ENCODE measurements around the gene NFIA. TPM values are rescaled to one million over a fixed set of nuclear protein-coding genes. Genes with fewer than 3 reads are reported as not detected.
A peak's percentile ranks its signal among the peaks of the same experiment; 100 is the strongest.

Gene NFIA
- polyA plus RNA-seq, 3 donors = 1.4 to 5.3 (median 2.4) TPM

GRCh38 chr1:61254634-61255357 is 172.4 kb downstream of the NFIA start:
- H3K79me2 ChIP-seq (ENCODE audit: insufficient read depth, low read length) = no peaks in the 10 kb centered on the region
- peaks cover 30 to 33% of the 10 kb centered on the region in 2 donors for H3K4me1 ChIP-seq (ENCODE audit: control insufficient read depth in 1 of 2, insufficient read depth in 2 of 2, low read length in 2 of 2)
- H3K27ac ChIP-seq (ENCODE audit: low read depth in 1 of 2, low read length in 2 of 2) = peak overlapping the region in 1 of 2 donors; percentile 77
- DNase-seq = peak in 2 of 3 donors; percentile 23 to 24
- H3K4me3 Mint-ChIP-seq = peak overlapping the region; percentile 76 to 86
- peak overlapping the region; percentile 89 for H3K4me2 ChIP-seq (replicated peaks; ENCODE audit: extremely low read depth, low read length, poor library complexity, severe bottlenecking)
- H3K4me1 Mint-ChIP-seq = peaks cover 34% of the 10 kb centered on the region
- H3K27ac Mint-ChIP-seq = peak overlapping the region; percentile 72 to 93 (median 88)
- H3K9ac ChIP-seq (ENCODE audit: insufficient read depth, low read length, poor library complexity, severe bottlenecking) = peak overlapping the region; percentile 49
- H4K20me1 ChIP-seq (ENCODE audit: insufficient read depth, low read length) = no peaks in the 10 kb centered on the region
- H3K36me3 Mint-ChIP-seq = no peaks in the 10 kb centered on the region
- H3K4me3 ChIP-seq (replicated peaks in 1 of 3; ENCODE audit: low read depth in 2 of 3, low read length in 3 of 3) = peak overlapping the region; percentile 27 to 92 (median 78)
- 0% methylated on average over 3 of the region's 6 CpGs for WGBS (ENCODE audit: insufficient coverage)
- TF ChIP-seq, protein P1, sequence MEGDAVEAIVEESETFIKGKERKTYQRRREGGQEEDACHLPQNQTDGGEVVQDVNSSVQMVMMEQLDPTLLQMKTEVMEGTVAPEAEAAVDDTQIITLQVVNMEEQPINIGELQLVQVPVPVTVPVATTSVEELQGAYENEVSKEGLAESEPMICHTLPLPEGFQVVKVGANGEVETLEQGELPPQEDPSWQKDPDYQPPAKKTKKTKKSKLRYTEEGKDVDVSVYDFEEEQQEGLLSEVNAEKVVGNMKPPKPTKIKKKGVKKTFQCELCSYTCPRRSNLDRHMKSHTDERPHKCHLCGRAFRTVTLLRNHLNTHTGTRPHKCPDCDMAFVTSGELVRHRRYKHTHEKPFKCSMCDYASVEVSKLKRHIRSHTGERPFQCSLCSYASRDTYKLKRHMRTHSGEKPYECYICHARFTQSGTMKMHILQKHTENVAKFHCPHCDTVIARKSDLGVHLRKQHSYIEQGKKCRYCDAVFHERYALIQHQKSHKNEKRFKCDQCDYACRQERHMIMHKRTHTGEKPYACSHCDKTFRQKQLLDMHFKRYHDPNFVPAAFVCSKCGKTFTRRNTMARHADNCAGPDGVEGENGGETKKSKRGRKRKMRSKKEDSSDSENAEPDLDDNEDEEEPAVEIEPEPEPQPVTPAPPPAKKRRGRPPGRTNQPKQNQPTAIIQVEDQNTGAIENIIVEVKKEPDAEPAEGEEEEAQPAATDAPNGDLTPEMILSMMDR (IDR thresholded peaks at IDR 0.05) = no peak
- no peaks in the 10 kb centered on the region for H3K36me3 ChIP-seq (replicated peaks in 1 of 2; ENCODE audit: control insufficient read depth in 1 of 2, insufficient read depth in 2 of 2, low read length in 2 of 2)
- no peaks in the 10 kb centered on the region for H3K27me3 Mint-ChIP-seq (ENCODE audit: low read depth in 3 of 3)
- no peaks in the 10 kb centered on the region for H3K9me3 ChIP-seq (replicated peaks in 1 of 2; ENCODE audit: control insufficient read depth in 1 of 2, insufficient read depth in 1 of 2, low read length in 2 of 2)
- intact Hi-C loops (cut with micrococcal nuclease) = no loop called here
- no peaks in the 10 kb centered on the region for H3K27me3 ChIP-seq (ENCODE audit: control insufficient read depth in 2 of 2, insufficient read depth in 2 of 2, low read length in 2 of 2)
- H3K9me3 Mint-ChIP-seq = no peaks in the 10 kb centered on the region
- peak overlapping the region; percentile 70 for H2AFZ ChIP-seq (ENCODE audit: insufficient read depth, low read depth, low read length, poor library complexity, severe bottlenecking)

DNA sequence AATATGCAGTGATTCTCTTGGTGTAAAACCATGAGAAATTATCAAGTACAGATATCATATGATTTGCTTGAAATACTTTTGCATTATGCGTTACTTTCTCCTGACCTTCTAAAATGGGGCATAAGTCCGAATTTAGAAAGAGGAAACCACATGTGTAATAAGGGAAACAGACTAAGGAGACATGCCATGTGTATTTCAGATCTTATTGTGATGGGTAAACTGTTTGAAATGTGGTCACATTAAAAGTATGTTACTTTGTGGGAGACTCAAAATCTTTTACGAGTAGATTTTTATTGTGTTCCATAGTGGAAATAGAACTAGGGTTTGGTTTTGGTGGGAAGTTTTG is 173.0 kb downstream of the NFIA start:
- H3K9ac ChIP-seq (ENCODE audit: insufficient read depth, low read length, poor library complexity, severe bottlenecking) = peak overlapping the region; percentile 49
- H3K4me2 ChIP-seq (replicated peaks; ENCODE audit: extremely low read depth, low read length, poor library complexity, severe bottlenecking) = peak overlapping the region; percentile 89
- peak overlapping the region; percentile 76 to 86 for H3K4me3 Mint-ChIP-seq

More for the DNA sequence above, 173.0 kb downstream of the NFIA start:
- no peaks in the 10 kb centered on the region for H3K36me3 Mint-ChIP-seq
- H3K4me1 Mint-ChIP-seq = peaks cover 34% of the 10 kb centered on the region
- Histone ChIP-seq H3K4me1 (ENCODE audit: control insufficient read depth in 1 of 2, insufficient read depth in 2 of 2, low read length in 2 of 2) (peaks cover 30 to 33% of the 10 kb centered on the region in 2 donors), H3K27ac (ENCODE audit: low read depth in 1 of 2, low read length in 2 of 2) (peak overlapping the region in 1 of 2 donors; percentile 77), H3K4me3 (replicated peaks in 1 of 3; ENCODE audit: low read depth in 2 of 3, low read length in 3 of 3) (peak overlapping the region; percentile 27 to 92 (median 78)), H3K9me3 (replicated peaks in 1 of 2; ENCODE audit: control insufficient read depth in 1 of 2, insufficient read depth in 1 of 2, low read length in 2 of 2) (no peaks in the 10 kb centered on the region), H2AFZ (ENCODE audit: insufficient read depth, low read depth, low read length, poor library complexity, severe bottlenecking) (peak overlapping the region; percentile 70), H3K27me3 (ENCODE audit: control insufficient read depth in 2 of 2, insufficient read depth in 2 of 2, low read length in 2 of 2) (no peaks in the 10 kb centered on the region), H3K36me3 (replicated peaks in 1 of 2; ENCODE audit: control insufficient read depth in 1 of 2, insufficient read depth in 2 of 2, low read length in 2 of 2) (no peaks in the 10 kb centered on the region), H4K20me1 (ENCODE audit: insufficient read depth, low read length) (no peaks in the 10 kb centered on the region), H3K79me2 (ENCODE audit: insufficient read depth, low read length) (no peaks in the 10 kb centered on the region)
- TF ChIP-seq, protein P1 (IDR thresholded peaks at IDR 0.05) = no peak
- no peaks in the 10 kb centered on the region for H3K9me3 Mint-ChIP-seq
- WGBS (ENCODE audit: insufficient coverage) = 0% methylated on average over 2 of the region's 3 CpGs
- no peaks in the 10 kb centered on the region for H3K27me3 Mint-ChIP-seq (ENCODE audit: low read depth in 3 of 3)
- H3K27ac Mint-ChIP-seq = peak overlapping the region; percentile 25 to 93 (median 88)
- intact Hi-C loops (cut with micrococcal nuclease) = no loop called here
- DNase-seq = peak; percentile 14 to 38 (median 17)
